ENCODE measurements around the gene ISG20L2. TPM values are rescaled to one million over a fixed set of nuclear protein-coding genes. Genes with fewer than 3 reads are reported as not detected.
A peak's percentile ranks its signal among the peaks of the same experiment; 100 is the strongest.

The ISG20L2 gene
- total RNA-seq, 2 donors from 2014 or later, result 13.6 to 18.0 TPM

DNA sequence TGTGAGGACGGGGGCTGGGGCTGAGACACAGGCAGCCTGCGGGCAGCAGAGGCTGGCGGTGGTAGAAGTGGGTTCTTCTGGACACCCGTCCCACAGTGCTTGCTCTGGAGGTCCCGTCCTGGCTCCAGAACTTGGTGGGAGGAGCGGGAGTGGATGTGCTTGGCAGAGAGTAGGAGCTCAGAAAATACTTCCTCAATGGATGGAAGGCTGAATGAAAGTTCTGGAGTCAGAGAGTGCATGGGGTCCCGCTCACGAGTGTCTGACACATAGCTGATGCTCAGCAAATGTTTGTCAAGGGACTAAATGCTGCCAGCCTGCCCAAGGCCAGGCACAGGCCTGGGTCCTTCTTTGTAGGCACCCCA is 37.9 kb downstream of the ISG20L2 start:
- H3K4me1 ChIP-seq, result peaks cover 0 to 24% of the 10 kb centered on the region in 2 donors
- TF ChIP-seq, protein P1, sequence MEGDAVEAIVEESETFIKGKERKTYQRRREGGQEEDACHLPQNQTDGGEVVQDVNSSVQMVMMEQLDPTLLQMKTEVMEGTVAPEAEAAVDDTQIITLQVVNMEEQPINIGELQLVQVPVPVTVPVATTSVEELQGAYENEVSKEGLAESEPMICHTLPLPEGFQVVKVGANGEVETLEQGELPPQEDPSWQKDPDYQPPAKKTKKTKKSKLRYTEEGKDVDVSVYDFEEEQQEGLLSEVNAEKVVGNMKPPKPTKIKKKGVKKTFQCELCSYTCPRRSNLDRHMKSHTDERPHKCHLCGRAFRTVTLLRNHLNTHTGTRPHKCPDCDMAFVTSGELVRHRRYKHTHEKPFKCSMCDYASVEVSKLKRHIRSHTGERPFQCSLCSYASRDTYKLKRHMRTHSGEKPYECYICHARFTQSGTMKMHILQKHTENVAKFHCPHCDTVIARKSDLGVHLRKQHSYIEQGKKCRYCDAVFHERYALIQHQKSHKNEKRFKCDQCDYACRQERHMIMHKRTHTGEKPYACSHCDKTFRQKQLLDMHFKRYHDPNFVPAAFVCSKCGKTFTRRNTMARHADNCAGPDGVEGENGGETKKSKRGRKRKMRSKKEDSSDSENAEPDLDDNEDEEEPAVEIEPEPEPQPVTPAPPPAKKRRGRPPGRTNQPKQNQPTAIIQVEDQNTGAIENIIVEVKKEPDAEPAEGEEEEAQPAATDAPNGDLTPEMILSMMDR (IDR thresholded peaks at IDR 0.05), result no peak
- H3K36me3 ChIP-seq, result no peaks in the 10 kb centered on the region
- H3K27me3 ChIP-seq, result peaks cover 0 to 5% of the 10 kb centered on the region in 2 donors
- no peak overlapping the region for H3K27ac ChIP-seq
- no peaks in the 10 kb centered on the region for H3K9me3 ChIP-seq
- no peak for DNase-seq (ENCODE audit: low spot score)
- no peak overlapping the region for H3K4me3 ChIP-seq

DNA sequence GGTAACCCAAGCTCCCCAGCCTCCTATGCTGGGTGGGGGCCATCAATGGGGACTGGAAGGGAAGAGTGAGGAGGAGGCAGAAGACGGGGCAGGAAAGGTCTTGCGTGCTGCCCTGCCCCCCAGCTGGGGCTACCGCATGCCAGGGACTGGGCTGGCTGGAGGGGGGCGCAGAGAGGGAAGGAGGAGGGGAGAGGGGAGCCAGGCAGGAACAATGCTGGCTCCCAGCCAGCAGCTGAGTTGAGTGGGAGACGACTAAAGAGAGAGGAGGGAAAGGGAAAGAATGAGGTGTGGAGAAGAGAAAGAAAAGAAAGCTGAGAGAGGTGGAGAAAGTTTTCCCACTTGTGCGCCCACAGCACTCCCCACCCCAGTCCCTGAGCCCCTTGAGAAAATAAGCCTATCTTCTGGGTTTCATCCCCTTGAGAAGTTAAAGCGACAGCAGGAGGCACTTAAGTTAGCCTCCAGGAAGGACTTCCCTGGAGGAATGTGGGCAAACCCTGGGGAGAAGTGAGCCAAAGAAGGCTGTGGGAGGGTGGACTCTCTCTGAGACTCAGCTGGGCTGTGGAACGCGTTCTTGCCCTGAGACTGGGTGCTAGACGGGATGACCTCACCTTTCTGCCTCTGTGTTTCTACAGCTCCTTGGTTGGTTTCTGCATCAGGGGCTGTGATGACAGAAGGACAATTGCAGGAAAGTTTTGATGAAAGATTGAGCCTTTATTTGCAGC is 38.5 kb downstream of the ISG20L2 start:
- no peaks in the 10 kb centered on the region for H3K36me3 ChIP-seq
- H3K27ac ChIP-seq, result no peak overlapping the region
- peaks cover 0 to 5% of the 10 kb centered on the region in 2 donors for H3K27me3 ChIP-seq
- H3K4me1 ChIP-seq, result peaks cover 0 to 24% of the 10 kb centered on the region in 2 donors
- H3K4me3 ChIP-seq, result peak overlapping the region in 1 of 2 donors; percentile 7
- TF ChIP-seq, protein P1 (IDR thresholded peaks at IDR 0.05), result no peak
- H3K9me3 ChIP-seq, result no peaks in the 10 kb centered on the region
- DNase-seq (ENCODE audit: low spot score), result no peak

- Histone ChIP-seq H3K36me3 (no peaks in the 10 kb centered on the region), H3K9me3 (no peaks in the 10 kb centered on the region), H3K4me3 (peak overlapping the region in 1 of 2 donors; percentile 7), H3K27me3 (peaks cover 0 to 5% of the 10 kb centered on the region in 2 donors), H3K4me1 (peaks cover 0 to 24% of the 10 kb centered on the region in 2 donors), H3K27ac (no peak overlapping the region)
- TF ChIP-seq, protein P1 (IDR thresholded peaks at IDR 0.05), result peak; percentile 80 to 93
- DNase-seq (ENCODE audit: low spot score), result peak; percentile 84
These were observed 39.3 kb downstream of the ISG20L2 start for GRCh38 chr1:156689035-156689952.

DNA sequence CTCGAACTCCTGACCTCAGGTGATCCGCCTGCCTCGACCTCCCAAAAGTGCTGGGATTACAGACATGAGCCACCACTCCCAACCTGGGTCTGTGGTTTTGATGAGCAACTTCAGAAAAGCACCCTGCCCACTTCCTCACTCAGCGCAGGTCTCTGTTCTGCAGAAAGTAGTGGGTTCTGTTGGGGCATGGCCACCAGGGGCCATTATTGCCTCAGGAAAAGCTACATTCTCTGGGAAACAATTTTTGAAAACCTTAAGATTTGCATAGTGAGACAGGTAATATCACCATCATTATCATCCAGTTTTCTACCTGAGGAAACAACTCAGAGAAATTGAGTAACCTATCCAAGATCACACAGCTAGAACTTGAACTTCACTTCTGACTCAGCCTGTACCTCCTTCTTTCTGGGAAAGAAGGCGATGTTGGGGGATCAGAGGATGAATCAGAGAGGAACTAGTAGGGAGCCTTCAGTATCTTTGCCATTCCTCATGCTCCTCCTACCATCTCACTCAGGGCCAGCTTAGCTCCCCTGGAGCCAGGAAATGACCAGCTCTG is 44.3 kb downstream of the ISG20L2 start:
- no peak overlapping the region for H3K4me3 ChIP-seq
- no peaks in the 10 kb centered on the region for H3K36me3 ChIP-seq
- H3K4me1 ChIP-seq, result peaks cover 0 to 5% of the 10 kb centered on the region in 2 donors
- no peaks in the 10 kb centered on the region for H3K27me3 ChIP-seq
- no peaks in the 10 kb centered on the region for H3K9me3 ChIP-seq
- H3K27ac ChIP-seq, result no peak overlapping the region
- no peak for DNase-seq (ENCODE audit: low spot score)
- TF ChIP-seq, protein P1 (IDR thresholded peaks at IDR 0.05), result no peak

GRCh38 chr1:156682166-156682890 is 46.2 kb downstream of the ISG20L2 start:
- no peak for DNase-seq (ENCODE audit: low spot score)
- no peaks in the 10 kb centered on the region for H3K27me3 ChIP-seq

More at GRCh38 chr1:156682166-156682890, 46.2 kb downstream of the ISG20L2 start:
- TF ChIP-seq, protein P1 (IDR thresholded peaks at IDR 0.05), result no peak
- Histone ChIP-seq H3K4me3 (no peak overlapping the region), H3K9me3 (no peaks in the 10 kb centered on the region), H3K4me1 (peaks cover 0 to 7% of the 10 kb centered on the region in 2 donors), H3K27ac (no peak overlapping the region), H3K36me3 (no peaks in the 10 kb centered on the region)

All from right atrium auricular region (tissue), 2 donors.